Measurements from ENCODE around the gene TFEC.
"Not testable (repeated sequence)": the region's sequence is repeated elsewhere in the genome, so short reads cannot be mapped to it uniquely, and the experiment has no call there.

Gene TFEC

GRCh38 chr7:116021237-116021636 lies 9.3 kb downstream of the TFEC start:
- H3K4me3 Mint-ChIP-seq = no peak overlapping the region
- H3K27me3 Mint-ChIP-seq = no peaks in the 10 kb centered on the region
- peaks cover 3% of the 10 kb centered on the region for H3K36me3 Mint-ChIP-seq
- no peak for ATAC-seq
- no peaks in the 10 kb centered on the region for H3K9me3 Mint-ChIP-seq
- H3K4me1 Mint-ChIP-seq = peaks cover 18% of the 10 kb centered on the region
- H3K27ac Mint-ChIP-seq = no peak overlapping the region

- no peaks in the 10 kb centered on the region for H3K9me3 Mint-ChIP-seq
- no peaks in the 10 kb centered on the region for H3K36me3 Mint-ChIP-seq
- peaks cover 15% of the 10 kb centered on the region for H3K4me1 Mint-ChIP-seq
- no peak for ATAC-seq
- H3K27ac Mint-ChIP-seq = no peak overlapping the region
- H3K4me3 Mint-ChIP-seq = no peak overlapping the region
- H3K27me3 Mint-ChIP-seq = no peaks in the 10 kb centered on the region
Observed at GRCh38 chr7:116018731-116019130, 11.8 kb downstream of the TFEC start.

GRCh38 chr7:116013675-116014074 lies 16.9 kb downstream of the TFEC start:
- Mint-ChIP-seq H3K9me3 (no peaks in the 10 kb centered on the region), H3K4me3 (no peak overlapping the region), H3K4me1 (peaks cover 5% of the 10 kb centered on the region), H3K27me3 (no peaks in the 10 kb centered on the region), H3K36me3 (no peaks in the 10 kb centered on the region), H3K27ac (no peak overlapping the region)
- ATAC-seq = no peak

- Mint-ChIP-seq H3K27me3 (no peaks in the 10 kb centered on the region), H3K27ac (no peak overlapping the region), H3K4me1 (no peaks in the 10 kb centered on the region), H3K9me3 (peaks cover 3% of the 10 kb centered on the region), H3K4me3 (no peak overlapping the region), H3K36me3 (peaks cover 5% of the 10 kb centered on the region)
- no peak for ATAC-seq
Observed at GRCh38 chr7:116011584-116011983, 19.0 kb downstream of the TFEC start.

GRCh38 chr7:116004762-116005161 lies 25.8 kb downstream of the TFEC start:
- H3K9me3 Mint-ChIP-seq = peaks cover 16% of the 10 kb centered on the region
- H3K4me1 Mint-ChIP-seq, ATAC-seq, H3K4me3 Mint-ChIP-seq, H3K27me3 Mint-ChIP-seq, H3K27ac Mint-ChIP-seq: not testable (repeated sequence)
- peaks cover 42% of the 10 kb centered on the region for H3K36me3 Mint-ChIP-seq

GRCh38 chr7:115997221-115997620 lies 33.3 kb downstream of the TFEC start:
- no peaks in the 10 kb centered on the region for H3K27me3 Mint-ChIP-seq
- H3K4me1 Mint-ChIP-seq = peaks cover 2% of the 10 kb centered on the region
- H3K9me3 Mint-ChIP-seq = peaks cover 6% of the 10 kb centered on the region
- ATAC-seq = no peak
- H3K36me3 Mint-ChIP-seq = peaks cover 49% of the 10 kb centered on the region
- H3K27ac Mint-ChIP-seq = no peak overlapping the region
- no peak overlapping the region for H3K4me3 Mint-ChIP-seq

- Mint-ChIP-seq H3K27ac (no peak overlapping the region), H3K36me3 (peaks cover 52% of the 10 kb centered on the region), H3K27me3 (no peaks in the 10 kb centered on the region), H3K9me3 (peaks cover 6% of the 10 kb centered on the region), H3K4me1 (peaks cover 6% of the 10 kb centered on the region), H3K4me3 (no peak overlapping the region)
- no peak for ATAC-seq
Observed at GRCh38 chr7:115995701-115996100, 34.9 kb downstream of the TFEC start.

GRCh38 chr7:115988401-115988800 lies 42.2 kb downstream of the TFEC start:
- no peak for ATAC-seq
- Mint-ChIP-seq H3K4me1 (peaks cover 18% of the 10 kb centered on the region), H3K4me3 (no peak overlapping the region), H3K9me3 (no peaks in the 10 kb centered on the region), H3K27me3 (no peaks in the 10 kb centered on the region), H3K36me3 (peaks cover 31% of the 10 kb centered on the region), H3K27ac (no peak overlapping the region)

GRCh38 chr7:115987486-115987885 lies 43.1 kb downstream of the TFEC start:
- Mint-ChIP-seq H3K4me1 (peaks cover 18% of the 10 kb centered on the region), H3K27ac (no peak overlapping the region), H3K4me3 (no peak overlapping the region), H3K36me3 (peaks cover 31% of the 10 kb centered on the region), H3K9me3 (no peaks in the 10 kb centered on the region), H3K27me3 (no peaks in the 10 kb centered on the region)
- ATAC-seq = no peak

- Mint-ChIP-seq H3K27me3 (no peaks in the 10 kb centered on the region), H3K27ac (no peak overlapping the region), H3K9me3 (no peaks in the 10 kb centered on the region), H3K36me3 (peaks cover 17% of the 10 kb centered on the region), H3K4me3 (no peak overlapping the region), H3K4me1 (peaks cover 12% of the 10 kb centered on the region)
- ATAC-seq = no peak
Observed at GRCh38 chr7:115984105-115984504, 46.5 kb downstream of the TFEC start.

- H3K4me3 Mint-ChIP-seq = no peak overlapping the region
- no peak overlapping the region for H3K27ac Mint-ChIP-seq
- H3K4me1 Mint-ChIP-seq = no peaks in the 10 kb centered on the region
- peaks cover 8% of the 10 kb centered on the region for H3K36me3 Mint-ChIP-seq
- H3K9me3 Mint-ChIP-seq = no peaks in the 10 kb centered on the region
- ATAC-seq = no peak
- H3K27me3 Mint-ChIP-seq = no peaks in the 10 kb centered on the region
Observed at GRCh38 chr7:115980159-115980558, 50.4 kb downstream of the TFEC start.

GRCh38 chr7:115976651-115977050 lies 53.9 kb downstream of the TFEC start:
- Mint-ChIP-seq H3K4me3 (no peak overlapping the region), H3K27me3 (no peaks in the 10 kb centered on the region), H3K9me3 (no peaks in the 10 kb centered on the region), H3K36me3 (peaks cover 8% of the 10 kb centered on the region), H3K27ac (no peak overlapping the region), H3K4me1 (peaks cover 7% of the 10 kb centered on the region)
- no peak for ATAC-seq

- Mint-ChIP-seq H3K4me3 (no peak overlapping the region), H3K4me1 (peaks cover 10% of the 10 kb centered on the region), H3K27me3 (no peaks in the 10 kb centered on the region), H3K9me3 (no peaks in the 10 kb centered on the region), H3K27ac (no peak overlapping the region), H3K36me3 (no peaks in the 10 kb centered on the region)
- ATAC-seq = no peak
Observed at GRCh38 chr7:115975766-115976165, 54.8 kb downstream of the TFEC start.

- H3K36me3 Mint-ChIP-seq = peaks cover 7% of the 10 kb centered on the region
Observed at GRCh38 chr7:115973406-115973805, 57.2 kb downstream of the TFEC start.

GRCh38 chr7:115971506-115971905 lies 59.1 kb downstream of the TFEC start:
- Mint-ChIP-seq H3K27ac (no peak overlapping the region), H3K4me3 (no peak overlapping the region), H3K36me3 (peaks cover 7% of the 10 kb centered on the region), H3K27me3 (no peaks in the 10 kb centered on the region), H3K4me1 (peaks cover 10% of the 10 kb centered on the region), H3K9me3 (no peaks in the 10 kb centered on the region)
- no peak for ATAC-seq

More at GRCh38 chr7:115973406-115973805, 57.2 kb downstream of the TFEC start:
- peaks cover 10% of the 10 kb centered on the region for H3K4me1 Mint-ChIP-seq
- H3K9me3 Mint-ChIP-seq = no peaks in the 10 kb centered on the region
- no peaks in the 10 kb centered on the region for H3K27me3 Mint-ChIP-seq
- no peak for ATAC-seq
- no peak overlapping the region for H3K4me3 Mint-ChIP-seq
- H3K27ac Mint-ChIP-seq = no peak overlapping the region

GRCh38 chr7:115968596-115968995 lies 62.0 kb downstream of the TFEC start:
- Mint-ChIP-seq H3K4me1 (peaks cover 10% of the 10 kb centered on the region), H3K4me3 (no peak overlapping the region), H3K27me3 (no peaks in the 10 kb centered on the region), H3K36me3 (peaks cover 7% of the 10 kb centered on the region), H3K27ac (no peak overlapping the region), H3K9me3 (no peaks in the 10 kb centered on the region)
- ATAC-seq = no peak

- Mint-ChIP-seq H3K4me3 (no peak overlapping the region), H3K9me3 (no peaks in the 10 kb centered on the region), H3K4me1 (peaks cover 10% of the 10 kb centered on the region), H3K27ac (no peak overlapping the region), H3K27me3 (no peaks in the 10 kb centered on the region), H3K36me3 (peaks cover 7% of the 10 kb centered on the region)
- no peak for ATAC-seq
Observed at GRCh38 chr7:115968171-115968570, 62.4 kb downstream of the TFEC start.
